ENCODE results near the gene SRPX2.
"Not testable (repeated sequence)": the region's sequence is repeated elsewhere in the genome, so short reads cannot be mapped to it uniquely, and the experiment has no call there.

The SRPX2 gene

DNA sequence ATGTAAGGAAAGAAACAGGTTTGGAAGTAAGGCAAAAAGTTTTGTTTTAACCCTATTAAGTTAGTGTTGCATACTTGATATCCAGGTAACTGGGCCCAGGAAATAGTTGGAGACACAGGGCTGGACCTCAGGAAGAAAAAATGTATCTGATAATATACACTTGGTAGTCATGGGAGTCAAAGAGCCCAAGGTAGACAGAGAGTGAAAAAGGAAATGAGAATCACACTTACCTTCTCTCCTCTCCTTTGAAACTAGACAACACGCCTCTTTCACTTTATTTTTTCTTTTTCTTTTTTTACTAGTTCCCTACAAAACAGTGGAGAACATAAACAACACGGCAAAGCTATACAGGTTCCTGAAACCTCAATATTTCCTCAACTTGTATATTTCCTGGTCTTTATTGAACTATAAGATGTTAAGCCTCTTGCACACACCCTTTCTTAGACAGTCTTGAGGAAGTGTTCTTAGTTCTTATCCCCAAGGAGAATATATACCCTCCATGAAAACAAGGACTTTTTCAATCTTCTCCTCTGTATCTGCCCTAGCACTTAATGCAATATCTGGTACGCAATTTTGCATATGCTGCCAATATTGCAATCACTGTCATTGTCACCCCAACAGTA is 60.7 kb downstream of the SRPX2 start:
- no peak for DNase-seq

- no peak for DNase-seq
Observed at GRCh38 chrX:100710816-100711215, 66.8 kb downstream of the SRPX2 start.

GRCh38 chrX:100717363-100717762 is 73.4 kb downstream of the SRPX2 start:
- no peak for DNase-seq

GRCh38 chrX:100719139-100719538 is 75.1 kb downstream of the SRPX2 start:
- DNase-seq = no peak

DNA sequence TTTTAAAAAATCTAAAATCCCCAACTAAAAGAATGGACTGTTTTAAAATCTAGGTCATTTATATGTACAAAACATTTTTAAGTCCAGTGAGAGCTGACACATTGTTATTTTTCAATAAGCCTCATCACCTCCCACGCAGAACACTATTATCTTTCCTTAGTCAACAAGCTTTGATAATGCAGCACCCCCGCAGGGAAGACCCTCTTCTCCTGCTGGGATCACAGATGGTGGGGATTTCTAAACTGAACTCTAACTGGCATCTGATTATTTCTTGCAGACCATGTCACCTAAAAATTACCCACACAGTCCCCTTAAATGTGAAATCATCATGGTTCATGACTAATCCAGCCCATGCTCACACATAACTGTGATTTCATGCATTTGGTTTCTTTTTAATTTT is 76.3 kb downstream of the SRPX2 start:
- no peak for DNase-seq

DNA sequence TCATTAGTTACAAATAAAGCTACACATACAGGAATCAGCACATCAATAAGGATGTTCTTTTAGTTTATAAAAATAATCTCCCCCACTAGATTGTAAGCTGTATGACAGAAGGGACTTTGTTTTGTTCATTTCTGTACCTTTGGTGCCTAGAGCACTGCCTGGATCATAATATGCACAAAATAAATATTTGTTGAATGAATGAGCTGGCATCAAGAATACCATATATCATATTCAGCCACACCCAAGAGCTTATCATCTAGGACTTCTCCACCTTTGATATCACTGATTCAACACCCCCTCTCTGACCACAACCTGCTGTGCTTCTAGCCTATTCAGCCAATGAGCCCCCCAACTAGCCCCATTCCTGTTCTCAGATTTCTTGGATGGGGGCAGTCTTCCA is 77.3 kb downstream of the SRPX2 start:
- DNase-seq = no peak

GRCh38 chrX:100724006-100724405 is 80.0 kb downstream of the SRPX2 start:
- DNase-seq = not testable (repeated sequence)

All from activated CD4-positive, alpha-beta T cell treated with anti-CD3 and anti-CD28 coated beads, Interleukin-2, amount 50 U/mL, for 48 hours (primary cell).